HL-60 (cell line): ENCODE results near the gene BOK.

Experiments used
- DNase-seq, 2 experiments: peaks; one replicate each; pipeline ENCODE4 v3.0.0-alpha.2; 2010 to 2020; ENCODE audit warnings: low read depth in 1 of 2, low spot score in 1 of 2
- H3K27ac ChIP-seq: fragments of 250-450 bp; sonication (Bioruptor Pico); replicated peaks from 2 replicates; pipeline ENCODE4 v1.5.1; 2020; ENCODE audit warnings: mild to moderate bottlenecking, moderate library complexity
- H3K27me3 ChIP-seq: fragments of 250-450 bp; sonication (Bioruptor Pico); 2 replicates; pipeline ENCODE4 v1.5.1; 2021; ENCODE audit warnings: mild to moderate bottlenecking, moderate library complexity; ENCODE audit not compliant: insufficient read depth, poor library complexity, severe bottlenecking
- H3K4me3 ChIP-seq: replicated peaks from 2 replicates; pipeline ENCODE4 v1.5.1; 2011; ENCODE audit warnings: mild to moderate bottlenecking, control low read depth, low read length; ENCODE audit not compliant: insufficient read depth
- GABPA ChIP-seq: IDR thresholded peaks from 2 replicates; pipeline ENCODE4 v1.6.1; 2012; ENCODE audit warnings: low read depth
- POLR2AphosphoS5 ChIP-seq: IDR thresholded peaks from 2 replicates; pipeline ENCODE4 v1.6.1; 2012; ENCODE audit warnings: low read depth
- SPI1 ChIP-seq: IDR thresholded peaks from 2 replicates; pipeline ENCODE4 v1.6.1; 2012; ENCODE audit warnings: low read depth, mild to moderate bottlenecking, borderline replicate concordance
- TF ChIP-seq, protein P1 (sequence below): IDR thresholded peaks from one replicate; pipeline ENCODE4 v1.5.1; 2011; ENCODE audit warnings: low read length, control low read depth, inconsistent platforms; ENCODE audit not compliant: insufficient read depth
- TF ChIP-seq, protein P2 (sequence below): IDR thresholded peaks from 2 replicates; pipeline ENCODE4 v1.6.1; 2012; ENCODE audit warnings: low read depth; ENCODE audit not compliant: insufficient replicate concordance

Gene BOK

DNA sequence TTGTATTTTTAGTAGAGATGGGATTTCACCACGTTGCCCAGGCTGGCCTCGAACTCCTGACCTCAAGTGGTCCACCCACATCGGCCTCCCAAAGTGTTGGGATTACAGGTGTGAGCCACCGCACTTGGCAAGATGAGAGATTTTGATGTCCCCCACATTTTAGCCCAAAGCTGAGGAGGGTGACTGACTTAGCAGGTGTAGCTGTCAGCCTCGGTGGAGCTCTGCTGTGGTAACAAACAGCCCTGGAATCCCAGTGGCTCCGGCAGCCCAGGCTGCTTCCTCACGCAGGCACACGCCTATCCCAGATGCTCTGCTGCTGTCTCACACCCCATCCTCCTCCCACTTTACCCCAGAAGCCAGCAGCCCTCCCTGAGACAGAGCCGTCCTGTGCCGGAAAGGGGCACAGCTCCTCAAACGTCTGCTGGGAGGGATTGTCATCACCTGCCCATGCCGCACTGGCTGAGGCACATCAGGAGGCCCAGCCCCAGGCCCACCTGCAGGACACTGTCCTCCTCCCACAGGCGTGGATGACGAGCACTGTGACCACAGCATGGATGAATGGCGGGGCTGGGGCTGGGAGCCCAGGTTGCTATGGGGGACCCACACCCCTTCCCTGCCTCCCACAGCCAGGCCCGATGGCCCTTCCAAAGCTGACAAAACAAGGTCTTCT lies 10.6 kb upstream of the BOK start:
- DNase-seq, result no peak
- TF ChIP-seq GABPA (no peak), POLR2AphosphoS5 (no peak), SPI1 (no peak)
- TF ChIP-seq, protein P1, sequence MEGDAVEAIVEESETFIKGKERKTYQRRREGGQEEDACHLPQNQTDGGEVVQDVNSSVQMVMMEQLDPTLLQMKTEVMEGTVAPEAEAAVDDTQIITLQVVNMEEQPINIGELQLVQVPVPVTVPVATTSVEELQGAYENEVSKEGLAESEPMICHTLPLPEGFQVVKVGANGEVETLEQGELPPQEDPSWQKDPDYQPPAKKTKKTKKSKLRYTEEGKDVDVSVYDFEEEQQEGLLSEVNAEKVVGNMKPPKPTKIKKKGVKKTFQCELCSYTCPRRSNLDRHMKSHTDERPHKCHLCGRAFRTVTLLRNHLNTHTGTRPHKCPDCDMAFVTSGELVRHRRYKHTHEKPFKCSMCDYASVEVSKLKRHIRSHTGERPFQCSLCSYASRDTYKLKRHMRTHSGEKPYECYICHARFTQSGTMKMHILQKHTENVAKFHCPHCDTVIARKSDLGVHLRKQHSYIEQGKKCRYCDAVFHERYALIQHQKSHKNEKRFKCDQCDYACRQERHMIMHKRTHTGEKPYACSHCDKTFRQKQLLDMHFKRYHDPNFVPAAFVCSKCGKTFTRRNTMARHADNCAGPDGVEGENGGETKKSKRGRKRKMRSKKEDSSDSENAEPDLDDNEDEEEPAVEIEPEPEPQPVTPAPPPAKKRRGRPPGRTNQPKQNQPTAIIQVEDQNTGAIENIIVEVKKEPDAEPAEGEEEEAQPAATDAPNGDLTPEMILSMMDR, result no peak
- TF ChIP-seq, protein P2, sequence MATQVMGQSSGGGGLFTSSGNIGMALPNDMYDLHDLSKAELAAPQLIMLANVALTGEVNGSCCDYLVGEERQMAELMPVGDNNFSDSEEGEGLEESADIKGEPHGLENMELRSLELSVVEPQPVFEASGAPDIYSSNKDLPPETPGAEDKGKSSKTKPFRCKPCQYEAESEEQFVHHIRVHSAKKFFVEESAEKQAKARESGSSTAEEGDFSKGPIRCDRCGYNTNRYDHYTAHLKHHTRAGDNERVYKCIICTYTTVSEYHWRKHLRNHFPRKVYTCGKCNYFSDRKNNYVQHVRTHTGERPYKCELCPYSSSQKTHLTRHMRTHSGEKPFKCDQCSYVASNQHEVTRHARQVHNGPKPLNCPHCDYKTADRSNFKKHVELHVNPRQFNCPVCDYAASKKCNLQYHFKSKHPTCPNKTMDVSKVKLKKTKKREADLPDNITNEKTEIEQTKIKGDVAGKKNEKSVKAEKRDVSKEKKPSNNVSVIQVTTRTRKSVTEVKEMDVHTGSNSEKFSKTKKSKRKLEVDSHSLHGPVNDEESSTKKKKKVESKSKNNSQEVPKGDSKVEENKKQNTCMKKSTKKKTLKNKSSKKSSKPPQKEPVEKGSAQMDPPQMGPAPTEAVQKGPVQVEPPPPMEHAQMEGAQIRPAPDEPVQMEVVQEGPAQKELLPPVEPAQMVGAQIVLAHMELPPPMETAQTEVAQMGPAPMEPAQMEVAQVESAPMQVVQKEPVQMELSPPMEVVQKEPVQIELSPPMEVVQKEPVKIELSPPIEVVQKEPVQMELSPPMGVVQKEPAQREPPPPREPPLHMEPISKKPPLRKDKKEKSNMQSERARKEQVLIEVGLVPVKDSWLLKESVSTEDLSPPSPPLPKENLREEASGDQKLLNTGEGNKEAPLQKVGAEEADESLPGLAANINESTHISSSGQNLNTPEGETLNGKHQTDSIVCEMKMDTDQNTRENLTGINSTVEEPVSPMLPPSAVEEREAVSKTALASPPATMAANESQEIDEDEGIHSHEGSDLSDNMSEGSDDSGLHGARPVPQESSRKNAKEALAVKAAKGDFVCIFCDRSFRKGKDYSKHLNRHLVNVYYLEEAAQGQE, result no peak
- Histone ChIP-seq H3K27ac (no peak overlapping the region), H3K4me3 (no peak overlapping the region), H3K27me3 (peaks cover 20% of the 10 kb centered on the region)

DNA sequence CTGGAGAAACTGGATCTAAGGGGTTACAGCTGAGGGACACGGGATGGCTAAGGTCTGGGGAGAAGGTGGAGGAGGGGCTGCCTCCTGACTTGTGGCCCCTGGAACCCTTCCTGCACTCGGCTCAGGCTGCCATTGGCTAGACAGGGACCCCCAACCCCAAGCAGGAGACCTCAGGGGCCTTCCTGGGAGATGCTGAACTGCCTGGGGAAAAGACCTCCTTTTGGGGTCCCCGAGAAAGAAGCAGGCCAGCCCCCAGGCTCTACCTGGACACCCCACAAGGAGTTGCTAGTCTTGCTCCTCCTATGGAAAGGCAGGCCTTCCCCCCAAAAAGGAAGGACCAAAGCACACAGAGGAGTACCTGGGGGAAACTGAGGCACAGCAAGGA lies 10.1 kb upstream of the BOK start:
- Histone ChIP-seq H3K4me3 (no peak overlapping the region), H3K27ac (no peak overlapping the region), H3K27me3 (peaks cover 20% of the 10 kb centered on the region)
- TF ChIP-seq GABPA, result no peak
- TF ChIP-seq, protein P2, result no peak
- no peak for TF ChIP-seq SPI1
- TF ChIP-seq, protein P1, result no peak
- TF ChIP-seq POLR2AphosphoS5, result no peak
- no peak for DNase-seq

DNA sequence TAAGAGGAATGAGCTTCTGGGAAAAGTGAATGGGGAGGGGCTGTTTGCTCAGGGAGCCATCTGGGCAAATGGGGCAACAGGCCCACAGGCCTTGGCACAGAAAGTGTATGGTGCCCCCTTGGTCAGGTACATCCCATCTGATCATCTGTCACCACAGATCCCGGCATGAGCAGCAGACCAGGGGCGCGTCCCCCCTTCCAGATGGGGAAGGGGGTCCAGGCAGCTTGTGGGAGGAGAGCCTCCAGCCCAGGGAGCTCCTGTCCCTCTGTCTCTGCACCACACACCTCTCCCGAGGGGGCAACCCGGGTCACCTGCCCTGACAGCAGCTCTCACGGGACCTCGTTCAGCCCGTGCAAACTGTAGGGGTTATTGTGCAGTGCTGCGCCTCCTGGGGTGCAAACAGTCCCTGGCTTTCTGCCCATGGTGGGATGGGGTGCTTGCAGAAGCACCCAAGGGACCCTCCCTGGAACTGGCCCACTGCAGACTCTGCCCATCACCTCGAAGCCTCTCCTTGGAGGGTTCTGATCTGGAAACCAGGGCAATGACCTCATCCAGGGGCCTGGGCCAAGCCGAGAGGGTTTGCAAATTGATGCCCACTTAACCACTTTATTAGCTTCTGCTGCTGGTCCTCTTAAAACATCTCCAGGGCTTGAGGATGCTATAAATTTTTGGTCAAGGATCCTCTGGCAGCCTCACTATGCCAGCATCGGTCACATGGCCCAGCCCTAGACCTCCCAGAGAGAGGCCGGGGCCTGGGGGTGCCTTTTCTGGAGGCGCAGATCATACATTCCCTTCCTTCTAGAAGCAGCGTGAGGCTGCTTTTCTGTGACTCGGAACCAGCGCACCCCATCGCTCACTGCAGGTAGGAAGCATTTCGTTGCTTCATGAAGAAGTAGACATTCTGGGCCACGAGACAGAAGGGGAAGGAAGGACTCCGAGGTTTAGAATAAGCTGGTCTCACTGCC lies 7.6 kb upstream of the BOK start:
- TF ChIP-seq, protein P1, result no peak
- TF ChIP-seq, protein P2, result no peak
- TF ChIP-seq GABPA (no peak), POLR2AphosphoS5 (no peak), SPI1 (no peak)
- Histone ChIP-seq H3K27ac (no peak overlapping the region), H3K4me3 (no peak overlapping the region), H3K27me3 (peaks cover 20% of the 10 kb centered on the region)
- DNase-seq, result no peak
